Calu3 (cell line): ENCODE measurements around the gene SPOCK1. TPM values are rescaled to one million over a fixed set of nuclear protein-coding genes. Genes with fewer than 3 reads are reported as not detected.

ENCODE experiments used
- BruUV-seq: library from RNA; stranded (reverse); fragments of 400-500 nt; replicated peaks from 2 replicates; lab custom pipeline; 2021; lab: Mats Ljungman, UMichigan
- CTCF ChIA-PET: fragments of 300-600 bp; sonication (Branson Sonifier 250); formaldehyde crosslinking; loops from one replicate; lab custom pipeline; 2022; ENCODE audit warnings: antibody characterized with exemption; lab: Charles Lee
- DNase-seq: peaks from one replicate; pipeline ENCODE4 v3.0.0; 2022
- H3K27ac Mint-ChIP-seq: one replicate; pipeline ENCODE4 v1.8.0; 2022; ENCODE audit warnings: mixed read lengths; ENCODE audit not compliant: unreplicated experiment
- H3K27me3 Mint-ChIP-seq: one replicate; pipeline ENCODE4 v1.8.0; 2022; ENCODE audit warnings: mixed read lengths; ENCODE audit not compliant: unreplicated experiment
- H3K36me3 Mint-ChIP-seq: one replicate; pipeline ENCODE4 v1.8.0; 2022; ENCODE audit warnings: mild to moderate bottlenecking, moderate library complexity, mixed read lengths; ENCODE audit not compliant: insufficient read depth, unreplicated experiment
- H3K4me1 Mint-ChIP-seq: one replicate; pipeline ENCODE4 v1.8.0; 2022; ENCODE audit warnings: mild to moderate bottlenecking, low read depth, mixed read lengths; ENCODE audit not compliant: unreplicated experiment
- H3K4me3 Mint-ChIP-seq: one replicate; pipeline ENCODE4 v1.8.0; 2022; ENCODE audit warnings: mild to moderate bottlenecking, low read depth, moderate library complexity, mixed read lengths; ENCODE audit not compliant: unreplicated experiment
- H3K9me3 Mint-ChIP-seq: one replicate; pipeline ENCODE4 v1.8.0; 2022; ENCODE audit warnings: low read depth, mixed read lengths; ENCODE audit not compliant: unreplicated experiment
- intact Hi-C: fragments of 100-400 bp; cut with micrococcal nuclease; formaldehyde crosslinking; loops from one replicate; pipeline ENCODE4 v1.10.0; 2022; ENCODE audit not compliant: unreplicated experiment
- total RNA-seq: library from RNA; stranded (reverse); gene quantifications from 2 replicates; pipeline ENCODE4 v1.2.3, GENCODE V29; 2022
- TF ChIP-seq, protein P1 (sequence below): fragments of 200-600 bp; IDR thresholded peaks from one replicate; pipeline ENCODE4 v1.8.0; 2022; ENCODE audit warnings: antibody characterized with exemption; ENCODE audit not compliant: unreplicated experiment

The SPOCK1 gene
- total RNA-seq, 1 experiment from 2014 or later: 3.2 TPM

DNA sequence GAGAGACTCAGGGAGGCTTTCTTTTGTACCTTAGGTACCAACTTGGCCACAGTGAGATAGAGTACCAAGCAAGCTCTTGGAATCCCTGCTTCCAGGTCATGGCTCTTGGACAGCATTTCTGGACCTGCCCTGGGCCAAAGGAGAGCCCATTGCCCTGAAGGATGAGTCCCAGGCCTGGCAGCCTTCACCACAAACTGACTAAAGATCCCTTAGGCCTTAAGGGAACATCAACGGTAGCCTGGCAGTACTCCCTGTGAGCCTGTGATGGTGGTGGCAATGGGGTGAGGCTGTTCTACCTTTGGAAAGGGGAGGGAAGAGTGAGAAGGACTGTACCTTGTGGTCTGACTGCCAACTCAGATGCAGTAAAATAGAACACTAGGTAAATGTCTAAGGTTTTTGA is 334.6 kb downstream of the SPOCK1 start:
- TF ChIP-seq, protein P1, sequence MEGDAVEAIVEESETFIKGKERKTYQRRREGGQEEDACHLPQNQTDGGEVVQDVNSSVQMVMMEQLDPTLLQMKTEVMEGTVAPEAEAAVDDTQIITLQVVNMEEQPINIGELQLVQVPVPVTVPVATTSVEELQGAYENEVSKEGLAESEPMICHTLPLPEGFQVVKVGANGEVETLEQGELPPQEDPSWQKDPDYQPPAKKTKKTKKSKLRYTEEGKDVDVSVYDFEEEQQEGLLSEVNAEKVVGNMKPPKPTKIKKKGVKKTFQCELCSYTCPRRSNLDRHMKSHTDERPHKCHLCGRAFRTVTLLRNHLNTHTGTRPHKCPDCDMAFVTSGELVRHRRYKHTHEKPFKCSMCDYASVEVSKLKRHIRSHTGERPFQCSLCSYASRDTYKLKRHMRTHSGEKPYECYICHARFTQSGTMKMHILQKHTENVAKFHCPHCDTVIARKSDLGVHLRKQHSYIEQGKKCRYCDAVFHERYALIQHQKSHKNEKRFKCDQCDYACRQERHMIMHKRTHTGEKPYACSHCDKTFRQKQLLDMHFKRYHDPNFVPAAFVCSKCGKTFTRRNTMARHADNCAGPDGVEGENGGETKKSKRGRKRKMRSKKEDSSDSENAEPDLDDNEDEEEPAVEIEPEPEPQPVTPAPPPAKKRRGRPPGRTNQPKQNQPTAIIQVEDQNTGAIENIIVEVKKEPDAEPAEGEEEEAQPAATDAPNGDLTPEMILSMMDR: no peak
- Mint-ChIP-seq H3K4me1 (no peaks in the 10 kb centered on the region), H3K4me3 (no peak overlapping the region), H3K27ac (no peak overlapping the region), H3K36me3 (no peaks in the 10 kb centered on the region), H3K27me3 (no peaks in the 10 kb centered on the region), H3K9me3 (peaks cover 3% of the 10 kb centered on the region)
- no TSS peak for BruUV-seq
- intact Hi-C loops: no loop called here
- DNase-seq: no peak
- CTCF ChIA-PET: no interaction called here

GRCh38 chr5:137158691-137159090 is 340.4 kb downstream of the SPOCK1 start:
- no peak for DNase-seq
- BruUV-seq: no TSS peak
- CTCF ChIA-PET: no interaction called here
- no peak overlapping the region for H3K27ac Mint-ChIP-seq
- TF ChIP-seq, protein P1: no peak
- no peak overlapping the region for H3K4me3 Mint-ChIP-seq
- intact Hi-C loops: no loop called here
- no peaks in the 10 kb centered on the region for H3K4me1 Mint-ChIP-seq
- H3K36me3 Mint-ChIP-seq: no peaks in the 10 kb centered on the region
- peaks cover 3% of the 10 kb centered on the region for H3K9me3 Mint-ChIP-seq
- peaks cover 18% of the 10 kb centered on the region for H3K27me3 Mint-ChIP-seq

DNA sequence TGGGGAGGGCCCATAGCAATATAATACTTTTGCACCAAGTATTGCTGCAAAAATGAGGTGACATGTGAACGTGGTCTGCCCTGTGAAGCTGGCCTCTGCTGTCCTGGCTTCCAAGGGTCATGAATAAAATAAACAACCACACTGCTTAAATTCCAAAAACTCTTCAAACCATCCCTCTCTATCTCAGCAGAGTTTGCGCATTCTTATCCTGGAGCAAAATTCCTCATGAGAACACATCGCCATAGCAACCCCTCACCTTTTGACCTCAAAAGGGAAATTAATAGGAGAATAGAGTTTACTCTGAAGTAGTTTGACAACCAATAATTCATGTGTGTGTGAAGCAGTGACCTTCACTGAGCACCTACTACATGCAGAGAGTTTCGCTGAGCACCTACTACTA is 342.9 kb downstream of the SPOCK1 start:
- no peak for DNase-seq
- no peak overlapping the region for H3K27ac Mint-ChIP-seq
- H3K9me3 Mint-ChIP-seq: peaks cover 3% of the 10 kb centered on the region
- no TSS peak for BruUV-seq
- TF ChIP-seq, protein P1: no peak
- no peaks in the 10 kb centered on the region for H3K36me3 Mint-ChIP-seq
- H3K4me3 Mint-ChIP-seq: no peak overlapping the region
- no peaks in the 10 kb centered on the region for H3K4me1 Mint-ChIP-seq
- intact Hi-C loops: no loop called here
- H3K27me3 Mint-ChIP-seq: peaks cover 18% of the 10 kb centered on the region
- CTCF ChIA-PET: no interaction called here

DNA sequence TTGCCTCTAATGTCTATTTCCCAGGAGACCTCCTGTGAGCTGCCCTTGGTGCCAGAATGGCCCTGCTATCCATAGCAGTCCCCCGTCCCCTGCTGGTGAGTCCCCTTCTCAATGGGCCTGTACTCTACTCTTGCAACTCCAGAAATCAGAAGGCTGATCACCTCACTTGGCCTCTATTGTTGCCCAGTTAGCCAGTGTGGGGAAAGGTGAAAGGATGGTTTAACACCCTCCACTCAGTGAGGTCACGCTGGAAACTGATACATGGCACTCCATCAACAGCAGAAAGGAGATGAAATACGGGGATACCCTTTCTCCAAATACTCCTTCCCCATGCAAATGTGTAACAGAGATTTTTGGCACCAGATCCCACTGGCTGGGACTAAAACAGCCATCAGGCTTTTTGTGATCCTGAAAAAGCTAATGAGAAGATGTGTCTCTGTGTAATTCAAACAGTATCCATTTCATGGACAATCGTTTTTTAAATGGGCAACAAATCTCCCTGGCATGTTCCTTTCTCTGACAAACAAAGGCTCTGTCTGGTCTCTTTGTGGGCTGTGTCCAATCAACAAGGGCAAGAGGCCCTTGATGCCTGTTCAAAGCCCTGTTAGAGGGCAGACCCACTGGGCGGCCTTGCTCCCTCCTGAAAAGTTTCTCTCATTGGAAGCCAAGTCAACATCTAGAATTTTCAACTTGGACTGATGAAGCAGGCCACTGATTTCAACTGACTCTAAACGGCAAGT is 343.7 kb downstream of the SPOCK1 start:
- H3K9me3 Mint-ChIP-seq: peaks cover 3% of the 10 kb centered on the region
- no peak overlapping the region for H3K4me3 Mint-ChIP-seq
- no peaks in the 10 kb centered on the region for H3K4me1 Mint-ChIP-seq
- intact Hi-C loops: no loop called here
- H3K36me3 Mint-ChIP-seq: no peaks in the 10 kb centered on the region
- CTCF ChIA-PET: no interaction called here
- DNase-seq: no peak
- no peak overlapping the region for H3K27ac Mint-ChIP-seq
- peaks cover 18% of the 10 kb centered on the region for H3K27me3 Mint-ChIP-seq
- no TSS peak for BruUV-seq
- TF ChIP-seq, protein P1: no peak
